Right cardiac atrium (tissue), 5 donors: ENCODE data around the gene TMEM175. TPM values are rescaled to one million over a fixed set of nuclear protein-coding genes. Genes with fewer than 3 reads are reported as not detected.
A peak's percentile ranks its signal among the peaks of the same experiment; 100 is the strongest.

Source experiments
- ATAC-seq, 2 donors: fragments of 200-7000 bp; cut with Tn5 transposase; one replicate each; pipeline versions ENCODE4 v1.8.0 to v1.9.1; 2020; ENCODE audit warnings: moderate library complexity in 2 of 2, mild to moderate bottlenecking in 1 of 2
- DNase-seq, 3 donors: peaks; one replicate each; pipeline ENCODE4 v3.0.0-alpha.2; 2020
- H3K27ac ChIP-seq: one replicate; pipeline ENCODE4 v1.5.1; 2013; ENCODE audit warnings: mild to moderate bottlenecking, low read length, control low read depth, moderate library complexity
- H3K27me3 ChIP-seq: one replicate; pipeline ENCODE4 v1.6.1; 2013; ENCODE audit not compliant: control insufficient read depth, insufficient read depth
- H3K4me1 ChIP-seq: one replicate; pipeline ENCODE4 v1.6.1; 2013; ENCODE audit warnings: low read length; ENCODE audit not compliant: control insufficient read depth, insufficient read depth
- H3K4me3 ChIP-seq: one replicate; pipeline ENCODE4 v1.5.1; 2013; ENCODE audit warnings: low read length, control low read depth
- H3K9me3 ChIP-seq: one replicate; pipeline ENCODE4 v1.6.1; 2013; ENCODE audit warnings: low read length; ENCODE audit not compliant: control insufficient read depth
- WGBS: extraction: QIAGEN DNeasy Blood & Tissue Kit; methylation state at CpG from one replicate; pipeline ENCODE4 v1.1.7; 2013; 5-methylcytosine and 5-hydroxymethylcytosine counted together
- intact Hi-C, 4 donors: fragments of 100-400 bp; cut with DNase I; formaldehyde crosslinking; loops; one replicate each; pipeline versions ENCODE4 v1.11.0 to v1.14.0; 2022 to 2023
- polyA plus RNA-seq: library from polyadenylated mRNA; stranded (reverse); fragments of 200-250 nt; gene quantifications from one replicate; pipeline ENCODE4 v1.2.3, GENCODE V29; 2013
- total RNA-seq, 4 donors: library from RNA; stranded (reverse); fragmentation: NEBNext Ultra II Directional; extraction: Animal tissue kit (Norgen Biotek cat#: 25700); gene quantifications; one replicate each; pipeline ENCODE4 v1.2.1, GENCODE V29; 2021
- donor health status: healthy with polysubstance abuse.
- donor health status: DM: no; HTN: yes; CAD: no.
- donor health status: DM: no; HTN: no; CAD: no.
- donor health status: DM: no; HTN: yes; CAD: no; lungs with severe emphysema.
- donor health status: DM: yes; HTN: yes; CAD: no.

The TMEM175 gene
- total and polyA plus RNA-seq, 5 donors = 20.9 to 31.1 (median 24.0) TPM

- intact Hi-C loops = no loop called here
- ATAC-seq (no peak), DNase-seq (peak in 2 of 3 donors; percentile 59 to 68)
- no peak overlapping the region for H3K4me3 ChIP-seq
- no peaks in the 10 kb centered on the region for H3K27me3 ChIP-seq
- H3K4me1 ChIP-seq = no peaks in the 10 kb centered on the region
- 92% methylated on average over 54 of the region's 54 CpGs for WGBS
- no peak overlapping the region for H3K27ac ChIP-seq
- H3K9me3 ChIP-seq = no peaks in the 10 kb centered on the region
These were observed 30.3 kb downstream of the TMEM175 start for GRCh38 chr4:962231-963208.

- intact Hi-C loops = no loop called here
- H3K27ac ChIP-seq = no peak overlapping the region
- no peak for ATAC-seq
These were observed 31.3 kb downstream of the TMEM175 start for GRCh38 chr4:963276-964225.

GRCh38 chr4:964346-965025 is 32.2 kb downstream of the TMEM175 start:
- intact Hi-C loops = no loop called here
- ATAC-seq (no peak), DNase-seq (peak; percentile 18 to 57 (median 36))
- Histone ChIP-seq H3K27me3 (no peaks in the 10 kb centered on the region), H3K4me3 (no peak overlapping the region), H3K4me1 (no peaks in the 10 kb centered on the region), H3K9me3 (no peaks in the 10 kb centered on the region), H3K27ac (no peak overlapping the region)
- WGBS = 89% methylated on average over 23 of the region's 23 CpGs

More at GRCh38 chr4:963276-964225, 31.3 kb downstream of the TMEM175 start:
- peak; percentile 9 to 59 (median 45) for DNase-seq
- H3K27me3 ChIP-seq = no peaks in the 10 kb centered on the region
- H3K4me3 ChIP-seq = no peak overlapping the region
- H3K9me3 ChIP-seq = no peaks in the 10 kb centered on the region
- 95% methylated on average over 39 of the region's 39 CpGs for WGBS
- H3K4me1 ChIP-seq = no peaks in the 10 kb centered on the region

GRCh38 chr4:965048-965765 is 32.9 kb downstream of the TMEM175 start:
- intact Hi-C loops = no loop called here
- no peaks in the 10 kb centered on the region for H3K9me3 ChIP-seq
- H3K4me3 ChIP-seq = no peak overlapping the region
- ATAC-seq (no peak), DNase-seq (peak in 2 of 3 donors; percentile 11 to 42)
- no peak overlapping the region for H3K27ac ChIP-seq
- H3K27me3 ChIP-seq = no peaks in the 10 kb centered on the region
- WGBS = 91% methylated on average over 26 of the region's 26 CpGs
- H3K4me1 ChIP-seq = no peaks in the 10 kb centered on the region

- intact Hi-C loops = no loop called here
- ATAC-seq (no peak), DNase-seq (peak in 1 of 3 donors; percentile 31)
- Histone ChIP-seq H3K27me3 (no peaks in the 10 kb centered on the region), H3K9me3 (no peaks in the 10 kb centered on the region), H3K4me1 (no peaks in the 10 kb centered on the region), H3K4me3 (no peak overlapping the region), H3K27ac (no peak overlapping the region)
- 92% methylated on average over 21 of the region's 21 CpGs for whole genome bisulfite sequencing
These were observed 33.5 kb downstream of the TMEM175 start for GRCh38 chr4:965766-966134.

GRCh38 chr4:966266-967112 is 34.2 kb downstream of the TMEM175 start:
- no peak overlapping the region for H3K27ac ChIP-seq
- intact Hi-C loops = no loop called here
- H3K4me3 ChIP-seq = no peak overlapping the region
- no peaks in the 10 kb centered on the region for H3K27me3 ChIP-seq
- H3K4me1 ChIP-seq = no peaks in the 10 kb centered on the region
- DNase-seq (peak in 2 of 3 donors; percentile 57 to 68), ATAC-seq (no peak)
- WGBS = 91% methylated on average over 48 of the region's 48 CpGs
- no peaks in the 10 kb centered on the region for H3K9me3 ChIP-seq

GRCh38 chr4:967113-968104 is 35.1 kb downstream of the TMEM175 start:
- H3K4me1 ChIP-seq = peaks cover 3% of the 10 kb centered on the region
- DNase-seq (peak in 2 of 3 donors; percentile 47 to 66), ATAC-seq (no peak)
- 46% methylated on average over 76 of the region's 76 CpGs for WGBS
- H3K27me3 ChIP-seq = no peaks in the 10 kb centered on the region
- intact Hi-C loops = no loop called here
- H3K27ac ChIP-seq = no peak overlapping the region
- no peaks in the 10 kb centered on the region for H3K9me3 ChIP-seq
- H3K4me3 ChIP-seq = no peak overlapping the region

GRCh38 chr4:968221-968620 is 36.0 kb downstream of the TMEM175 start:
- Histone ChIP-seq H3K27ac (no peak overlapping the region), H3K4me3 (no peak overlapping the region), H3K27me3 (no peaks in the 10 kb centered on the region), H3K4me1 (peaks cover 3% of the 10 kb centered on the region), H3K9me3 (no peaks in the 10 kb centered on the region)
- DNase-seq (no peak), ATAC-seq (no peak)
- intact Hi-C loops = no loop called here
- 26% methylated on average over 24 of the region's 24 CpGs for whole genome bisulfite sequencing
